ENCODE results near the gene TWIST2. TPM values are rescaled to one million over a fixed set of nuclear protein-coding genes. Genes with fewer than 3 reads are reported as not detected.

Gene TWIST2
- total RNA-seq, 1 experiment from 2014 or later = 0.22 TPM

DNA sequence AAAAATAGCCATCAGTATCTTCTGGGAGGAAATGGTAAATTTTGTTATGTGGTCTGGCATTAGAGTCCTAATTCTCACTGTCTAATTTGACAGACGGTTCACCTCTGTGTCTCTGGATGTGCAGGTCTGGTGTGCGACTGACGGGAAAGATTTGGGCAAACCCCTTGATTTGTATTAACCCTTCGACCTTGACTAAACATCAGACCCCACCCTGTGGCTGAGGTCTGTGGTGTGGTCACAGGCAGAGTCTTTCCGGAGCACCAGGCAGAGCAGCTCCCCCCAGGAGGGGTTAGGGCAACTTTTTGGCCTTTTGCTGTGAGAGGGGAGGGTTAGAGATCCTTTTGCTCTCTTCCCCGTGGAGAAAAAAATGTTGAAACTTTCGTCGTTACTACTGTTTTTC is 6.4 kb downstream of the TWIST2 start:
- no peak for DNase-seq
- H4K5ac ChIP-seq (ENCODE audit: insufficient read length, low read depth, low read length) = no peak overlapping the region
- no peak overlapping the region for H2BK20ac ChIP-seq (ENCODE audit: low read depth, low read length, poor library complexity, severe bottlenecking)
- no peaks in the 10 kb centered on the region for H3K79me2 ChIP-seq (ENCODE audit: insufficient read depth, low read length)
- H3K4me1 ChIP-seq (ENCODE audit: insufficient read depth, low read length) = no peaks in the 10 kb centered on the region; the same call in 1 of the 2 replicates
- peak overlapping the region; percentile 67 for H2AK5ac ChIP-seq (ENCODE audit: insufficient read length, low read length)
- no peak overlapping the region for H2BK5ac ChIP-seq (ENCODE audit: insufficient read length, low read length)
- no peak overlapping the region for H4K8ac ChIP-seq (replicated peaks; ENCODE audit: insufficient read length, low read depth, low read length)
- no peak overlapping the region for H3K9ac ChIP-seq (ENCODE audit: extremely low read depth, insufficient read length, low read length)
- TF ChIP-seq, protein P1, sequence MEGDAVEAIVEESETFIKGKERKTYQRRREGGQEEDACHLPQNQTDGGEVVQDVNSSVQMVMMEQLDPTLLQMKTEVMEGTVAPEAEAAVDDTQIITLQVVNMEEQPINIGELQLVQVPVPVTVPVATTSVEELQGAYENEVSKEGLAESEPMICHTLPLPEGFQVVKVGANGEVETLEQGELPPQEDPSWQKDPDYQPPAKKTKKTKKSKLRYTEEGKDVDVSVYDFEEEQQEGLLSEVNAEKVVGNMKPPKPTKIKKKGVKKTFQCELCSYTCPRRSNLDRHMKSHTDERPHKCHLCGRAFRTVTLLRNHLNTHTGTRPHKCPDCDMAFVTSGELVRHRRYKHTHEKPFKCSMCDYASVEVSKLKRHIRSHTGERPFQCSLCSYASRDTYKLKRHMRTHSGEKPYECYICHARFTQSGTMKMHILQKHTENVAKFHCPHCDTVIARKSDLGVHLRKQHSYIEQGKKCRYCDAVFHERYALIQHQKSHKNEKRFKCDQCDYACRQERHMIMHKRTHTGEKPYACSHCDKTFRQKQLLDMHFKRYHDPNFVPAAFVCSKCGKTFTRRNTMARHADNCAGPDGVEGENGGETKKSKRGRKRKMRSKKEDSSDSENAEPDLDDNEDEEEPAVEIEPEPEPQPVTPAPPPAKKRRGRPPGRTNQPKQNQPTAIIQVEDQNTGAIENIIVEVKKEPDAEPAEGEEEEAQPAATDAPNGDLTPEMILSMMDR (conservative IDR thresholded peaks at IDR 0.05) = no peak
- H3K14ac ChIP-seq (ENCODE audit: insufficient read depth, low read length) = no peak overlapping the region
- no peak overlapping the region for H4K91ac ChIP-seq (ENCODE audit: insufficient read length, low read depth, low read length)
- no peak overlapping the region for H3K56ac ChIP-seq (ENCODE audit: insufficient read length, low read depth, low read length)
- no peak overlapping the region for H3K23ac ChIP-seq (ENCODE audit: insufficient read length, low read depth, low read length)
- Mint-ChIP-seq H3K27ac (no peak overlapping the region), H3K4me3 (no peak overlapping the region), H3K27me3 (ENCODE audit: low read depth) (peaks cover 73% of the 10 kb centered on the region), H3K36me3 (ENCODE audit: insufficient read depth in 1 of 3, low read depth in 3 of 3) (no peaks in the 10 kb centered on the region), H3K9me3 (no peaks in the 10 kb centered on the region), H3K4me1 (peaks cover 8 to 14% of the 10 kb centered on the region in 2 experiments)
- H3K27me3 ChIP-seq (ENCODE audit: insufficient read depth, low read length) = peaks cover 13% of the 10 kb centered on the region; the same call in 1 of the 2 replicates
- no peak overlapping the region for H3K4ac ChIP-seq (ENCODE audit: low read depth, low read length)
- H3T11ph ChIP-seq (ENCODE audit: low read length) = no peak overlapping the region
- no peaks in the 10 kb centered on the region for H3K79me1 ChIP-seq (ENCODE audit: insufficient read depth, low read depth, low read length, poor library complexity, severe bottlenecking)
- H4K20me1 ChIP-seq (ENCODE audit: control insufficient read depth, insufficient read depth, insufficient read length) = no peaks in the 10 kb centered on the region
- no peak overlapping the region for H3K27ac ChIP-seq (ENCODE audit: insufficient read length, low read depth, low read length)
- H3K18ac ChIP-seq (ENCODE audit: insufficient read length, low read depth, low read length) = no peak overlapping the region
- no peak overlapping the region for H2BK15ac ChIP-seq (ENCODE audit: low read depth, low read length)
- no peak overlapping the region for H2BK120ac ChIP-seq (ENCODE audit: low read depth, low read length, poor library complexity, severe bottlenecking)
- whole genome bisulfite sequencing (ENCODE audit: extremely low coverage, insufficient read length, low lambda C conversion rate) = no CpG with 5 or more reads among the region's 8 CpGs
- peaks cover 5% of the 10 kb centered on the region for H3K23me2 ChIP-seq (ENCODE audit: insufficient read length, low read depth, low read length, poor library complexity, severe bottlenecking)
- H3K9me3 ChIP-seq (ENCODE audit: control insufficient read depth, low read depth, low read length) = no peaks in the 10 kb centered on the region
- H3K4me2 ChIP-seq (ENCODE audit: insufficient read depth, insufficient read length, low read length) = no peak overlapping the region
- no peak overlapping the region for H2AFZ ChIP-seq (ENCODE audit: low read length)
- H2BK12ac ChIP-seq (ENCODE audit: insufficient read length, low read depth, low read length) = no peak overlapping the region

Measured in H9 (cell line).